Keratinocyte (primary cell): ENCODE measurements around the gene FRRS1L.

Experiments used
- EZH2 ChIP-seq: IDR thresholded peaks from one replicate; pipeline ENCODE4 v1.6.1; 2012; ENCODE audit warnings: inconsistent platforms, mild to moderate bottlenecking, low read length, moderate library complexity
- TF ChIP-seq, protein P1 (sequence below), 3 experiments: IDR thresholded peaks in 1 of 3; conservative IDR thresholded peaks in 1 of 3; optimal IDR thresholded peaks in 1 of 3; 2 replicates in 2 of 3; 3 replicates in 1 of 3; pipeline versions ENCODE3 to v1.5.1; 2011; ENCODE audit warnings: low read length in 3 of 3, mild to moderate bottlenecking in 3 of 3, moderate library complexity in 2 of 3, control low read depth in 1 of 3, inconsistent platforms in 1 of 3; ENCODE audit not compliant: insufficient read depth in 2 of 3; ENCODE audit errors: extremely low read depth in 1 of 3

DNA sequence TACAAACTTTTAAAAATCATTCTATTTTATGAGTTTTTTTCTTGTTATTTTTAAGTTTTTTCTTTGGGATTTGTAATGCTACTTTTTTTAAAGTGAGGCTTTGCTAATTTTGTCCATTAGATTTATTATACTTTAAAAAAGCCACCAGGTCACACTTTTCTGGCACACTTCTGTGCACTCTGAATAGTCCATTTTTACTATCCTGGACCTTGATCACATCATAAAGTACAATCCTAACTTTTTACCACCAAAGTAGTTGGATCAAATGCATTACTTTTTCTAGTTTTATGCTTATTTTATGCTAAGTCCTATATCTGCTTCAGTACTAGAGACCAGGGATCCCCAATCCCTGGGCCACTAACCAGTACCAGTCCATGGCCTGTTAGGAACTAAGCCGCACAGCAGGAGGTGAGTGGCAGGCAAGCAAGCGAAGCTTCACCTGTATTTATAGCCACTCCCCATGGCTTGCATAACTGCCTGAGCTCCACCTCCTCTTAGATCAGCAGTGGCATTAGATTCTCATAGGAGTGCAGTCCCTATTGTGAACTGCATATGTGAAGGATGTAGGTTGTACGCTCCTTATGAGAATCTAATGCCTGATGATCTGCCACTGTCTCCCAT is 16.0 kb downstream of the FRRS1L start:
- TF ChIP-seq, protein P1, sequence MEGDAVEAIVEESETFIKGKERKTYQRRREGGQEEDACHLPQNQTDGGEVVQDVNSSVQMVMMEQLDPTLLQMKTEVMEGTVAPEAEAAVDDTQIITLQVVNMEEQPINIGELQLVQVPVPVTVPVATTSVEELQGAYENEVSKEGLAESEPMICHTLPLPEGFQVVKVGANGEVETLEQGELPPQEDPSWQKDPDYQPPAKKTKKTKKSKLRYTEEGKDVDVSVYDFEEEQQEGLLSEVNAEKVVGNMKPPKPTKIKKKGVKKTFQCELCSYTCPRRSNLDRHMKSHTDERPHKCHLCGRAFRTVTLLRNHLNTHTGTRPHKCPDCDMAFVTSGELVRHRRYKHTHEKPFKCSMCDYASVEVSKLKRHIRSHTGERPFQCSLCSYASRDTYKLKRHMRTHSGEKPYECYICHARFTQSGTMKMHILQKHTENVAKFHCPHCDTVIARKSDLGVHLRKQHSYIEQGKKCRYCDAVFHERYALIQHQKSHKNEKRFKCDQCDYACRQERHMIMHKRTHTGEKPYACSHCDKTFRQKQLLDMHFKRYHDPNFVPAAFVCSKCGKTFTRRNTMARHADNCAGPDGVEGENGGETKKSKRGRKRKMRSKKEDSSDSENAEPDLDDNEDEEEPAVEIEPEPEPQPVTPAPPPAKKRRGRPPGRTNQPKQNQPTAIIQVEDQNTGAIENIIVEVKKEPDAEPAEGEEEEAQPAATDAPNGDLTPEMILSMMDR (optimal IDR thresholded peaks at IDR 0.05 in 1 of 3, IDR thresholded peaks at IDR 0.05 in 1 of 3, conservative IDR thresholded peaks at IDR 0.05 in 1 of 3; ENCODE audit: extremely low read depth in 1 of 3, insufficient read depth in 2 of 3, low read length in 3 of 3), result no peak
- TF ChIP-seq EZH2, result no peak
